SK-N-SH (cell line): ENCODE data around the gene DHRS9. TPM values are rescaled to one million over a fixed set of nuclear protein-coding genes. Genes with fewer than 3 reads are reported as not detected.

Source experiments
- CTCF ChIA-PET: fragments of 300-600, 350-600 bp; formaldehyde crosslinking; extraction: SDS; loops from one replicate; lab custom pipeline; 2021; lab: Yijun Ruan, JAX
- POLR2A ChIA-PET: fragments of 350-600 bp; sonication (Branson Sonifier 250); formaldehyde crosslinking; extraction: SDS; loops from one replicate; lab custom pipeline; 2020; ENCODE audit warnings: antibody characterized with exemption, inconsistent platforms; lab: Yijun Ruan, JAX
- DNase-seq: peaks from one replicate; pipeline ENCODE4 v3.0.0; 2012
- H2AFZ ChIP-seq: fragments of 200-600 bp; sonication (generic); 2 replicates; pipeline ENCODE4 v1.8.1; 2016; ENCODE audit warnings: antibody characterized with exemption, mild to moderate bottlenecking, low read depth
- H3F3A ChIP-seq: fragments of 200-600 bp; sonication (generic); replicated peaks from 2 replicates; pipeline ENCODE3; 2016; ENCODE audit warnings: antibody characterized with exemption, mild to moderate bottlenecking; ENCODE audit not compliant: insufficient read depth
- H3K27ac ChIP-seq, 2 experiments: fragments of 200-500 bp in 1 of 2; fragments of 200-600 bp in 1 of 2; sonication (Bioruptor generic) in 1 of 2; sonication (generic), shearing (Covaris generic) in 1 of 2; 2 replicates each; pipeline versions ENCODE4 v1.5.1 to v1.6.1; 2014 to 2016; ENCODE audit warnings: low read depth in 2 of 2, inconsistent platforms in 1 of 2, low read length in 1 of 2, mild to moderate bottlenecking in 1 of 2, mixed read lengths in 1 of 2
- H3K27me3 ChIP-seq: fragments of 200-600 bp; sonication (generic), shearing (Covaris generic); 2 replicates; pipeline ENCODE4 v1.6.1; 2016; ENCODE audit warnings: mixed run types; ENCODE audit not compliant: insufficient read depth
- H3K36me3 ChIP-seq, 2 experiments: fragments of 200-500 bp in 1 of 2; fragments of 200-600 bp in 1 of 2; sonication (Bioruptor generic) in 1 of 2; sonication (generic) in 1 of 2; replicated peaks in 1 of 2; 2 replicates each; pipeline versions ENCODE3 to v1.5.1; 2014 to 2016; ENCODE audit warnings: low read length in 1 of 2, mild to moderate bottlenecking in 1 of 2; ENCODE audit not compliant: insufficient read depth in 2 of 2, control insufficient read depth in 1 of 2
- H3K4me1 ChIP-seq, 2 experiments: fragments of 200-500 bp in 1 of 2; fragments of 200-600 bp in 1 of 2; sonication (Bioruptor generic) in 1 of 2; sonication (generic), shearing (Covaris generic) in 1 of 2; 2 replicates each; pipeline versions ENCODE4 v1.5.1 to v1.6.1; 2014 to 2016; ENCODE audit warnings: low read depth in 1 of 2, low read length in 1 of 2, mixed run types in 1 of 2; ENCODE audit not compliant: insufficient read depth in 2 of 2, control insufficient read depth in 1 of 2
- H3K4me2 ChIP-seq: fragments of 200-600 bp; sonication (generic), shearing (Covaris generic); 2 replicates; pipeline ENCODE4 v1.6.1; 2017; ENCODE audit warnings: mixed run types
- H3K4me3 ChIP-seq, 2 experiments: fragments of 200-500 bp in 1 of 2; fragments of 200-600 bp in 1 of 2; sonication (Bioruptor generic) in 1 of 2; sonication (generic), shearing (Covaris generic) in 1 of 2; 2 replicates each; pipeline versions ENCODE4 v1.5.1 to v1.8.1; 2014 to 2016; ENCODE audit warnings: low read depth in 2 of 2, inconsistent platforms in 1 of 2, low read length in 1 of 2, mild to moderate bottlenecking in 1 of 2, mixed read lengths in 1 of 2, moderate library complexity in 1 of 2
- H3K79me2 ChIP-seq: fragments of 200-600 bp; sonication (generic); 2 replicates; pipeline ENCODE4 v1.8.1; 2017; ENCODE audit warnings: mild to moderate bottlenecking; ENCODE audit not compliant: insufficient read depth
- H3K9ac ChIP-seq: fragments of 200-600 bp; sonication (generic); 2 replicates; pipeline ENCODE4 v1.6.1; 2017; ENCODE audit warnings: mixed run types
- H3K9me2 ChIP-seq: fragments of 200-600 bp; sonication (generic); 2 replicates; pipeline ENCODE4 v1.6.1; 2017; ENCODE audit warnings: mixed run types
- H3K9me3 ChIP-seq: fragments of 200-600 bp; sonication (generic); 2 replicates; pipeline ENCODE4 v1.6.1; 2017; ENCODE audit warnings: mixed run types, mild to moderate bottlenecking, moderate library complexity
- H4K20me1 ChIP-seq: fragments of 200-600 bp; sonication (generic); 2 replicates; pipeline ENCODE4 v1.6.1; 2017; ENCODE audit warnings: mild to moderate bottlenecking, mixed run types; ENCODE audit not compliant: insufficient read depth
- CHD2 ChIP-seq: fragments of 150-350 bp; IDR thresholded peaks from 2 replicates; pipeline ENCODE4 v1.6.1; 2018; ENCODE audit warnings: low read length; ENCODE audit not compliant: partially characterized antibody
- FOXJ3 ChIP-seq: sonication (generic); formaldehyde crosslinking; IDR thresholded peaks from 2 replicates; pipeline ENCODE4 v1.5.1; 2020; ENCODE audit warnings: mild to moderate bottlenecking, missing genetic modification reagents
- FOXM1 ChIP-seq: IDR thresholded peaks from 2 replicates; pipeline ENCODE4 v1.4.0; 2012; ENCODE audit warnings: low read depth, mild to moderate bottlenecking
- GATA2 ChIP-seq: sonication (generic); formaldehyde crosslinking; IDR thresholded peaks from 2 replicates; pipeline ENCODE4 v1.5.0; 2020; ENCODE audit warnings: mild to moderate bottlenecking, missing genetic modification reagents
- IRF3 ChIP-seq: fragments of 150-350 bp; IDR thresholded peaks from 2 replicates; pipeline ENCODE4 v1.6.1; 2016; ENCODE audit warnings: mild to moderate bottlenecking, low read depth, low read length
- JUND ChIP-seq: IDR thresholded peaks from 2 replicates; pipeline ENCODE4 v1.4.0; 2012
- MAX ChIP-seq: IDR thresholded peaks from 2 replicates; pipeline ENCODE4 v1.4.0; 2012; ENCODE audit warnings: low read depth
- MXI1 ChIP-seq: IDR thresholded peaks from 2 replicates; pipeline ENCODE4 v1.6.1; 2012; ENCODE audit warnings: mild to moderate bottlenecking, low read depth, low read length, improper control_type of control experiment
- NFIC ChIP-seq: IDR thresholded peaks from 2 replicates; pipeline ENCODE4 v1.4.0; 2012; ENCODE audit warnings: borderline replicate concordance
- NRF1 ChIP-seq: IDR thresholded peaks from 2 replicates; pipeline ENCODE4 v1.6.1; 2012; ENCODE audit warnings: low read depth, mild to moderate bottlenecking, low read length
- POLR2AphosphoS5 ChIP-seq: IDR thresholded peaks from 2 replicates; pipeline ENCODE4 v1.6.1; 2012; ENCODE audit warnings: low read depth, low read length
- SIN3A ChIP-seq: IDR thresholded peaks from 2 replicates; pipeline ENCODE4 v1.6.1; 2012; ENCODE audit warnings: low read depth, mild to moderate bottlenecking, low read length, moderate library complexity, borderline replicate concordance
- SMC3 ChIP-seq: IDR thresholded peaks from 2 replicates; pipeline ENCODE4 v1.6.1; 2012; ENCODE audit warnings: low read depth, low read length, improper control_type of control experiment
- TAF1 ChIP-seq: IDR thresholded peaks from 2 replicates; pipeline ENCODE4 v1.6.1; 2012; ENCODE audit warnings: low read depth, mild to moderate bottlenecking, low read length, moderate library complexity, borderline replicate concordance
- USF1 ChIP-seq: IDR thresholded peaks from 2 replicates; pipeline ENCODE4 v1.4.0; 2012; ENCODE audit warnings: low read depth, borderline replicate concordance
- USF2 ChIP-seq: fragments of 150-350 bp; IDR thresholded peaks from 2 replicates; pipeline ENCODE4 v1.6.1; 2017; ENCODE audit warnings: antibody characterized with exemption, low read length, low read depth, borderline replicate concordance
- ZBTB33 ChIP-seq: IDR thresholded peaks from 2 replicates; pipeline ENCODE4 v1.4.0; 2012; ENCODE audit warnings: low read depth, borderline replicate concordance
- WGBS: methylation state at CpG from one replicate; pipeline ENCODE4 v1.1.6; 2017; ENCODE audit warnings: low lambda C conversion rate; 5-methylcytosine and 5-hydroxymethylcytosine counted together
- polyA plus RNA-seq, 3 experiments: library from polyadenylated mRNA; depleted of rRNA; stranded (reverse); fragments of >200 nt; gene quantifications; 2 replicates each; pipeline ENCODE4 v1.2.3, GENCODE V29; 2012

DHRS9 gene
- polyA plus RNA-seq, 1 of the 3 experiments (the other 2 are of a cell fraction), result not detected

- H3K4me1 ChIP-seq, result no peaks in the 10 kb centered on the region
- no peaks in the 10 kb centered on the region for H3K9me3 ChIP-seq
- no peaks in the 10 kb centered on the region for H3F3A ChIP-seq
- H3K4me2 ChIP-seq, result no peak overlapping the region
- 52% methylated on average over 4 of the region's 4 CpGs for WGBS
- H3K36me3 ChIP-seq, result no peaks in the 10 kb centered on the region
- H2AFZ ChIP-seq, result no peak overlapping the region
- POLR2A ChIA-PET, result no interaction called here
- no peaks in the 10 kb centered on the region for H3K9me2 ChIP-seq
- H3K4me3 ChIP-seq, result no peak overlapping the region
- no peak for DNase-seq
- H3K9ac ChIP-seq, result no peak overlapping the region
- no peaks in the 10 kb centered on the region for H3K79me2 ChIP-seq
- TF ChIP-seq ZBTB33 (no peak), JUND (no peak), GATA2 (CRISPR knock-in tag) (no peak), POLR2AphosphoS5 (no peak), FOXJ3 (CRISPR knock-in tag) (no peak), MAX (no peak), CHD2 (no peak), SMC3 (no peak), NFIC (no peak), FOXM1 (no peak), MXI1 (no peak), USF1 (no peak), IRF3 (no peak), USF2 (no peak), SIN3A (no peak), TAF1 (no peak), NRF1 (no peak)
- no peaks in the 10 kb centered on the region for H3K27me3 ChIP-seq
- CTCF ChIA-PET, result interaction anchor here (1.6 to 3.2 kb wide), 4 partner anchors 10 to 157 kb away, joined by 4 to 19 read pairs (median 16); no protein-coding TSS in a partner anchor
- no peak overlapping the region for H3K27ac ChIP-seq
- H4K20me1 ChIP-seq, result no peaks in the 10 kb centered on the region
Observed at GRCh38 chr2:169119123-169119760, 49.9 kb downstream of the DHRS9 start.
